ENCODE measurements around the gene SRPK2. TPM values are rescaled to one million over a fixed set of nuclear protein-coding genes. Genes with fewer than 3 reads are reported as not detected.
A peak's percentile ranks its signal among the peaks of the same experiment; 100 is the strongest.
"Not testable (repeated sequence)": the region's sequence is repeated elsewhere in the genome, so short reads cannot be mapped to it uniquely, and the experiment has no call there.

Gene SRPK2
- total and polyA plus RNA-seq, 9 donors, result 15.2 to 50.0 (median 37.8) TPM

GRCh38 chr7:105352018-105352612, 36.6 kb downstream of the SRPK2 start:
- 2 to 5% (median 3%) methylated on average over 3 of the region's 3 CpGs for WGBS, 3 donors
- DNase-seq, result peak; percentile 48 to 78 (median 64)
- H3K27ac ChIP-seq, result peak overlapping the region in 1 of 2 donors; percentile 35
- H3K36me3 ChIP-seq, result no peaks in the 10 kb centered on the region
- H3K27me3 ChIP-seq, result no peaks in the 10 kb centered on the region
- no peak overlapping the region for H3K4me3 ChIP-seq
- TF ChIP-seq EP300 (IDR thresholded peaks at IDR 0.05), result no peak
- no peak for TF ChIP-seq CTCF (IDR thresholded peaks at IDR 0.05)
- no peak for TF ChIP-seq POLR2A (IDR thresholded peaks at IDR 0.05)
- intact Hi-C loops (cut with DNase I), result no loop called here
- peaks cover 12% of the 10 kb centered on the region for H3K4me1 ChIP-seq (ENCODE audit: insufficient read depth)
- H3K9me3 ChIP-seq, result no peaks in the 10 kb centered on the region

- Histone ChIP-seq H3K36me3 (no peaks in the 10 kb centered on the region), H3K4me3 (no peak overlapping the region), H3K4me1 (ENCODE audit: insufficient read depth) (peaks cover 12% of the 10 kb centered on the region), H3K9me3 (no peaks in the 10 kb centered on the region), H3K27ac (no peak overlapping the region), H3K27me3 (no peaks in the 10 kb centered on the region)
- 89 to 96% (median 92%) methylated on average over 7 of the region's 7 CpGs for WGBS, 3 donors
- DNase-seq, result no peak
- intact Hi-C loops (cut with DNase I), result no loop called here
- TF ChIP-seq CTCF (IDR thresholded peaks at IDR 0.05), result no peak
- TF ChIP-seq POLR2A (IDR thresholded peaks at IDR 0.05), result no peak
- TF ChIP-seq EP300 (IDR thresholded peaks at IDR 0.05), result no peak
These were observed 37.8 kb downstream of the SRPK2 start for GRCh38 chr7:105350906-105351305.

GRCh38 chr7:105348177-105348576, 40.5 kb downstream of the SRPK2 start:
- H3K4me1 ChIP-seq (ENCODE audit: insufficient read depth); DNase-seq; H3K27me3 ChIP-seq; H3K36me3 ChIP-seq; H3K9me3 ChIP-seq; intact Hi-C loops (cut with DNase I); H3K27ac ChIP-seq; H3K4me3 ChIP-seq: not testable (repeated sequence)
- 94 to 98% (median 97%) methylated on average over 11 of the region's 11 CpGs for WGBS, 3 donors

- no peak overlapping the region for H3K27ac ChIP-seq
- no peak overlapping the region for H3K4me3 ChIP-seq
- no peaks in the 10 kb centered on the region for H3K9me3 ChIP-seq
- intact Hi-C loops (cut with DNase I), result no loop called here
- WGBS, 3 donors, result 95 to 96% (median 96%) methylated on average over 10 of the region's 10 CpGs
- H3K36me3 ChIP-seq, result no peaks in the 10 kb centered on the region
- no peaks in the 10 kb centered on the region for H3K27me3 ChIP-seq
- TF ChIP-seq EP300 (IDR thresholded peaks at IDR 0.05) (no peak), POLR2A (IDR thresholded peaks at IDR 0.05) (no peak), CTCF (IDR thresholded peaks at IDR 0.05) (no peak)
- no peak for DNase-seq
- H3K4me1 ChIP-seq (ENCODE audit: insufficient read depth), result peaks cover 2% of the 10 kb centered on the region
These were observed 42.0 kb downstream of the SRPK2 start for GRCh38 chr7:105346593-105347322.

- no peak for DNase-seq
- TF ChIP-seq EP300 (IDR thresholded peaks at IDR 0.05) (no peak), CTCF (IDR thresholded peaks at IDR 0.05) (no peak), POLR2A (IDR thresholded peaks at IDR 0.05) (no peak)
- Histone ChIP-seq H3K36me3 (no peaks in the 10 kb centered on the region), H3K27me3 (no peaks in the 10 kb centered on the region), H3K27ac (no peak overlapping the region), H3K4me1 (ENCODE audit: insufficient read depth) (no peaks in the 10 kb centered on the region), H3K4me3 (no peak overlapping the region), H3K9me3 (no peaks in the 10 kb centered on the region)
- intact Hi-C loops (cut with DNase I), result no loop called here
- WGBS, 3 donors, result 85 to 98% (median 95%) methylated on average over 2 of the region's 2 CpGs
These were observed 42.6 kb downstream of the SRPK2 start for GRCh38 chr7:105346138-105346537.

Data from ovary (tissue), 9 donors.